ENCODE results near the gene CA12.

DNA sequence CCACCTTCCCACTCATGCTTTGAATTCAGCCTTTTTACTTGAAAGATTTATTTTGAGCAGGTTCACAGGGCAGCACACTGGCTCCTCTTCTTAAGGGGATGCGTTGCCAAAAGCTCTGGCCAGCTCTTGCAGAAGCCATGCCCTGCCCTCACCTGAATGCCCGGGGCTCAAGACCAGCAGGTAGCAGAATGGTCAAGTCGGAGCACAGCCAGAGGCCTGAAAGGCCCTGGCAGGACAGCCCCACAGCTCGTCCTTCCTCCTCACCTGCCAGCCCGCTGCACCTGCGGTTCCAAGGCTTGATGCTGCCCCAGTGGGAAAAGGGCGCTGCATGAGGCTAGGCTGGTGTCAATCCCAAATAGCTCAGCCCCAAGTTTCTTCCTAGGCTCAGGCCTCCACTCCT is 13.1 kb downstream of the CA12 start:
- TF ChIP-seq, protein P1, sequence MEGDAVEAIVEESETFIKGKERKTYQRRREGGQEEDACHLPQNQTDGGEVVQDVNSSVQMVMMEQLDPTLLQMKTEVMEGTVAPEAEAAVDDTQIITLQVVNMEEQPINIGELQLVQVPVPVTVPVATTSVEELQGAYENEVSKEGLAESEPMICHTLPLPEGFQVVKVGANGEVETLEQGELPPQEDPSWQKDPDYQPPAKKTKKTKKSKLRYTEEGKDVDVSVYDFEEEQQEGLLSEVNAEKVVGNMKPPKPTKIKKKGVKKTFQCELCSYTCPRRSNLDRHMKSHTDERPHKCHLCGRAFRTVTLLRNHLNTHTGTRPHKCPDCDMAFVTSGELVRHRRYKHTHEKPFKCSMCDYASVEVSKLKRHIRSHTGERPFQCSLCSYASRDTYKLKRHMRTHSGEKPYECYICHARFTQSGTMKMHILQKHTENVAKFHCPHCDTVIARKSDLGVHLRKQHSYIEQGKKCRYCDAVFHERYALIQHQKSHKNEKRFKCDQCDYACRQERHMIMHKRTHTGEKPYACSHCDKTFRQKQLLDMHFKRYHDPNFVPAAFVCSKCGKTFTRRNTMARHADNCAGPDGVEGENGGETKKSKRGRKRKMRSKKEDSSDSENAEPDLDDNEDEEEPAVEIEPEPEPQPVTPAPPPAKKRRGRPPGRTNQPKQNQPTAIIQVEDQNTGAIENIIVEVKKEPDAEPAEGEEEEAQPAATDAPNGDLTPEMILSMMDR (IDR thresholded peaks at IDR 0.05; ENCODE audit: borderline replicate concordance, extremely low read depth, low read length, poor library complexity, severe bottlenecking): no peak
- TF ChIP-seq EZH2 (IDR thresholded peaks at IDR 0.05; ENCODE audit: borderline replicate concordance, low read depth, low read length, severe bottlenecking): no peak

All from DND-41 (cell line).